ENCODE results near the gene LAMTOR4. TPM values are rescaled to one million over a fixed set of nuclear protein-coding genes. Genes with fewer than 3 reads are reported as not detected.

LAMTOR4 gene
- total RNA-seq, result 100 to 1,000 TPM; 224 to 268 TPM
- long read RNA-seq, transcript LAMTOR4-204 (3 exons, 371 nt), result minor isoform, 11 of 83 reads
- long read RNA-seq, transcript LAMTOR4-201 (4 exons, 605 nt), result major isoform, 59 of 83 reads
- long read RNA-seq, partial matches to known transcripts, result 1 of 83 reads
- long read RNA-seq, other reads (novel, unspliced or antisense), result 5 of 83 reads

- DNase-seq (peak; percentile 98 to 100), ATAC-seq (peak; percentile 90)
- intact Hi-C loops (cut with DNase I, micrococcal nuclease), result no loop called here
Observed at GRCh38 chr7:100148559-100149328, at the start of gene LAMTOR4. TSS of gene LAMTOR4 (plus strand) at chr7:100148918. CDS start at chr7:100148973, 55 bp downstream.

GRCh38 chr7:100099452-100099851 is 49.3 kb upstream of the LAMTOR4 start:
- DNase-seq (no peak), ATAC-seq (no peak)
- intact Hi-C loops (cut with DNase I, micrococcal nuclease), result no loop called here

GRCh38 chr7:100100420-100101015 is 48.2 kb upstream of the LAMTOR4 start:
- ATAC-seq, result peak; percentile 82
- DNase-seq, result peak; percentile 94 to 96
- intact Hi-C loops (cut with DNase I, micrococcal nuclease), result no loop called here

GRCh38 chr7:100101016-100101862 is 47.5 kb upstream of the LAMTOR4 start, which contains the start of the genes AP4M1 and MCM7:
TSS of gene AP4M1 (plus strand) at chr7:100101643. CDS start at chr7:100101715, 72 bp downstream.
TSS of gene MCM7 (minus strand) at chr7:100101397. CDS start at chr7:100101294, 103 bp downstream.
- DNase-seq (peak; percentile 97 to 99), ATAC-seq (peak; percentile 85)
- intact Hi-C loops (cut with DNase I, micrococcal nuclease), result no loop called here

GRCh38 chr7:100102950-100103840 is 45.5 kb upstream of the LAMTOR4 start:
- DNase-seq (no peak), ATAC-seq (no peak)
- intact Hi-C loops (cut with DNase I, micrococcal nuclease), result no loop called here

GRCh38 chr7:100105534-100105933 is 43.2 kb upstream of the LAMTOR4 start:
- ATAC-seq, result no peak
- DNase-seq, result no peak
- intact Hi-C loops (cut with DNase I, micrococcal nuclease), result no loop called here

- no peak for ATAC-seq
- intact Hi-C loops (cut with DNase I, micrococcal nuclease), result no loop called here
- DNase-seq, result no peak
Observed at GRCh38 chr7:100106633-100107032, 42.1 kb upstream of the LAMTOR4 start.

- ATAC-seq, result no peak
- intact Hi-C loops (cut with DNase I, micrococcal nuclease), result no loop called here
- no peak for DNase-seq
Observed at GRCh38 chr7:100107125-100107737, 41.5 kb upstream of the LAMTOR4 start.

GRCh38 chr7:100107890-100108289 is 40.8 kb upstream of the LAMTOR4 start:
- ATAC-seq (no peak), DNase-seq (no peak)
- intact Hi-C loops (cut with DNase I, micrococcal nuclease), result no loop called here

- DNase-seq (no peak), ATAC-seq (peak; percentile 27)
- intact Hi-C loops (cut with DNase I, micrococcal nuclease), result no loop called here
Observed at GRCh38 chr7:100109521-100110163, 39.1 kb upstream of the LAMTOR4 start.

- DNase-seq (no peak), ATAC-seq (no peak)
- intact Hi-C loops (cut with DNase I, micrococcal nuclease), result no loop called here
Observed at GRCh38 chr7:100111156-100111555, 37.6 kb upstream of the LAMTOR4 start.

- intact Hi-C loops (cut with DNase I, micrococcal nuclease), result no loop called here
- ATAC-seq (no peak), DNase-seq (no peak)
Observed at GRCh38 chr7:100111914-100112313, 36.8 kb upstream of the LAMTOR4 start.

- no peak for ATAC-seq
- DNase-seq, result no peak
- intact Hi-C loops (cut with DNase I, micrococcal nuclease), result no loop called here
Observed at GRCh38 chr7:100115026-100115425, 33.7 kb upstream of the LAMTOR4 start.

GRCh38 chr7:100118388-100119071 is 30.2 kb upstream of the LAMTOR4 start:
- DNase-seq, result no peak
- intact Hi-C loops (cut with DNase I, micrococcal nuclease), result no loop called here

GRCh38 chr7:100119072-100119969 is 29.4 kb upstream of the LAMTOR4 start, which contains the start of the genes CNPY4 and TAF6:
TSS of gene CNPY4 (plus strand) at chr7:100119634. CDS start at chr7:100119745, 111 bp downstream.
TSS of gene TAF6 (minus strand) at chr7:100119358. CDS start at chr7:100114209, 5,149 bp downstream.
- peak; percentile 95 for DNase-seq
- ATAC-seq, result peak; percentile 86
- intact Hi-C loops (cut with DNase I, micrococcal nuclease), result no loop called here

More at GRCh38 chr7:100118388-100119071, 30.2 kb upstream of the LAMTOR4 start:
- no peak for ATAC-seq
